ENCODE measurements around the gene HAUS3. TPM values are rescaled to one million over a fixed set of nuclear protein-coding genes. Genes with fewer than 3 reads are reported as not detected.
A peak's percentile ranks its signal among the peaks of the same experiment; 100 is the strongest.
"Not testable (repeated sequence)": the region's sequence is repeated elsewhere in the genome, so short reads cannot be mapped to it uniquely, and the experiment has no call there.

The HAUS3 gene
- total RNA-seq, 1 donor from 2014 or later, result 19.4 TPM

- no peak for DNase-seq
Measured at GRCh38 chr4:2251795-2252529, 10.0 kb upstream of the HAUS3 start.

GRCh38 chr4:2251073-2251794 is 9.3 kb upstream of the HAUS3 start:
- DNase-seq, result no peak

DNA sequence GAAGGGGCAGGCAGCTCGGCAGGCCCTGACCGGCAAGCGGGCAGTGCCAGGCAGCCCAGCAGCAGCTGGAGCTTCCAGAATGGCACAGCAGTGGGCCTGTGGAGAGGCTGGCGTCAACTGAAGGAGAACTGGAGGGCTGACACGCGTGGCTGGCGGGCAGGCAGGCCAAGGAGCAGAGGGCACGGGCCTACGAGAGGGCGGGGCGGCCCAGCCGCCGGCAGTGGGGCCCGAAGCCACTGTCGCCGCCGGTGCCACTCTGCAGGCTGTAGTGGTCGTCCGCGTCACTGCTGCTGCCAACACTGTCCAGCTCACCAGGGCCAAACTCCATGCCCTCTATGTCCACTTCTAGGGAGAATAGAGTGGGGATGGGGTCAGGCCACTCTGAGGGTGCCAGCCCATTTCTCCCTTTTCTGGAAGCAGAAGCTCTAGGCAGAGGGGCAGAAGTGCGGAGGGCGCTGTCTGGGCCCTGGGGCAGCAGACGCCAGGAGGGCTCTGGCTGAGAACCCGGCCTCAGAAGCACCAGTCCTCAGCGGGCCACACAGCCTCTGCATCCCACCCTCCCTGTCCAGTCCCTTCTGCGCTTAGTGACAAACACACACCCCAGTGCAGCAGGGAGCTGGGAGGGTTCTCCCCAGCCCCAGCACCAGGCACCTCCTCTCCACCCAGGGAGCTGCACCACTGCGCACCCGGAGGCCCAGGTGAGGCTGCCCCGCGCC is 8.6 kb upstream of the HAUS3 start:
- no peak for DNase-seq

DNA sequence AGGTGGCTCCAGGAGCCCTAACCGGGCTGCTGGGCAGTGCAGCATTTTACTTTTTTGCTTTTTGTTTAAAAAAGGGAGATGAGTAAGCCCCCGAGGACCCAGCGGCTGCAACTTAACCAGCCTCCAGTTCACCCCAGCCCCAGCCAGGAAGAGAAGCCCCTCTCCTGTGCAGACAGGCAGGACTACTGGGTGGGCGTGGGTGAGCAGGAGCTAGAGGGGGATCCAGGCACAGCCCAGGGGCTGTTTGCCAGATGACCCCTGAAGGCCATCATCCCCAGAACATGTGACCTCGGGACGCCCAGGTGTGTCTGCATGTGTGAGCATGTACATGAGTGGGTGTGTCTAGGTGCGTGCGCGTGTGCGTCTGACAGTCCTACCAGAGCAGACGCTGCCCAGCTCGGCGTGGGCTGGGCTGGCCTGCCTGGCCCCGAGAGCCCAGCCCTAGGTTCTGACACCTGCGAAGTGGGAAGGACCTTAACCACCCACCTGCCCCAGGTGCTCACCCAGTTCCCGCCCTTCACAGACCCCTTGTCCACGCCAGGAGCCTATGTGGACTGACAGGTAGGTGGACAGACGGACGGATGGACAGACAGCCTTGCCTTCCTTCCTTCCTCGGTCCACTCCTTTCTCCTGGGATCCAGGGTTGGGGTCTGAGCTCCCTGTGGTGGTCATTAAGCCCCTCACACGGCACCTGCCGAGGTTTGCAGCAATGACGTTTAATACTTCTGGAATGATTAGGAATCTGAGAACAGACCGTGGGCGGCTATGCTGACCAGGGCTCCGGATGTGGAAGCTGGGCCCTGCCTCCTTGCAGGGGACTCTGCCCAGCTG is 7.8 kb upstream of the HAUS3 start:
- no peak for DNase-seq

DNA sequence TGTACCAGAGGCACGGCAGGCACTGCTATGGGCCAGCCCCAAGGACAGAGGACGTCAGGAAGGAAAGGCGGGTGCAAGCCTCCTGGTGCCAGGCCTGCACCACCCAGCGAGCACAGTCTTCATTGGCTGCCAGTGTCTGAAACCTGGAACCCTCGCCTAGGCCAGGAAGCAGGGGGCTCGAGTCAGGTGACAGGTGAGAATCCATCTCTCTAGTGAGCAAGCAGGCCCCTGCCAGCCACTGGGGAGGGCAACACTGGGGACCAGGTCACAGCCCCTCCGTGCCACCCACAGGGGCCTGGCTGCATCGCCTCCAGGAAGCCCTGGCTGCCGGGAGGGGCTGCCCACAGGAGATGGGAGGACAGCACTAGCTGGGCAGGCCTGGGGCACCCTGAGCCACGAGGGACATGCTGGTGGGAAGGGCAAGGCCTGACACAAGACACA is 6.9 kb upstream of the HAUS3 start:
- DNase-seq, result no peak

- DNase-seq, result no peak
Measured at GRCh38 chr4:2248044-2248780, 6.3 kb upstream of the HAUS3 start.

DNA sequence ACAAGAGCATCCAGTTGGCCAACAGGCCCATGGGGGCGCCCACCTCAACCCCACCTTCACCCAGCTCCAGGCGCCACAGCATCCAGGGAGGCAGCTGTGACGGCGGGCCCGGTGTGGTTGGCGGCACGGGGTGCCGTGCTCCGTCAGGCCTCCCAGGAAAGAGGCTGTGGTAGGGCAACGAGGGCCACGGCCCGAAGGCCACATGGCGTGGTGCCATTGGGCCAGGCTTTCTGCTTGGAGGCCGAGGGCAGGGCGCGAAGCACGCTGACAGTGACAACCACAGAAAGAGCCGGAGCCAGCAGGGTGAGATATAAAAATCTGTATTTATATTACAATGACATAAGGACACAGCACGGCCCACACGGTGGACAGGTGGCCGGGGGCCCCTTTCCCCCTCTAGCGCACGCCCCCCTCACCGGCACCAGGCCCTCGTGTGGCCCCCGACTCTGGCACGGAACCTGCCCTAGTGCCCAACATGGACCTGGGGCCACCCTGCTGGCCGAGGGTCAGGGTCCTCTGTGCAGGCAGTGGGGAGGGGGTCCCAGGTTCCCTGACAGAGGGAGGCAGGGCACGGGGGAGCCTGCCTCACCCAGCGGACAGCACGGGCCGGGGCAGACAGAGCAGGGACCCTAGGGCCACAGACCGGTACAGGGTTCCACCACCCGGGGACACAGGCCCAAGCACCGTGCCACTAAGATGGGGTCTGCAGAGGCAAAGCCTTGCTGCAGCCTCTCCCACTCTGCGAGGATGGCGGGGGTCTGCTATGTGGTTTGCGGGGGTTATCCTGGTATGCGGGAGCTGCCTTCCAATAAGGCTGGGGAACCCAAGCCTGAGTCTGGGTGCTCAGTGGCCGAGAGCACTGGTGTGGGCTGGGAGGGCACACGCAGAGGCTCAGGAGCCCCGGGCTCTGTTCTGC is 5.5 kb upstream of the HAUS3 start:
- no peak for DNase-seq

GRCh38 chr4:2246384-2247127 is 4.6 kb upstream of the HAUS3 start:
- DNase-seq, result no peak

DNA sequence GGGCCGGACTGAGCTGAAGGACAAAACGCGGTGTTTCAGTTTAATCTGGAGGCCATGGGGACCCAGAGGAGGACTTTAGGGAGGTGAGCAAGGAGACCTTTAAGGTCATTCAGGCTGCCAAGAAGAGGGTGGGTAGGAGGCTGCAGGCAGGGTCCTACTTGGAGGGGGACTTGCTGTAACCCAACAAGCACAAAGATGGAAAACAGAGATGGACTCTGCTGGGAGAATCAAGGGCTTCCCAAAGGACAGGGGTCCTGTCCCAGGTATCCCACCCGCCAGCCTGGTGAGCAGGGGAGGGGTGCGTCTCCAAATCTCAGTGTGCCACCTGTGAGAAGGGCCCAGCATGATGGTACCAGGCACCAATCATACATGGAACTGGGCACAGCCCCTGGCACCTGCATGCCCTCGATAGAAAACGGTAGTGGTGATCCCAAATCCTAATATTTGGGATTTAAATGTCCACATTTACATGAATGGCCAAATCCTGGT is 3.9 kb upstream of the HAUS3 start:
- DNase-seq, result no peak

- no peak for DNase-seq
Measured at GRCh38 chr4:2245057-2245786, 3.3 kb upstream of the HAUS3 start.

GRCh38 chr4:2243681-2244380 is 1.9 kb upstream of the HAUS3 start:
- peak; percentile 68 for DNase-seq

DNA sequence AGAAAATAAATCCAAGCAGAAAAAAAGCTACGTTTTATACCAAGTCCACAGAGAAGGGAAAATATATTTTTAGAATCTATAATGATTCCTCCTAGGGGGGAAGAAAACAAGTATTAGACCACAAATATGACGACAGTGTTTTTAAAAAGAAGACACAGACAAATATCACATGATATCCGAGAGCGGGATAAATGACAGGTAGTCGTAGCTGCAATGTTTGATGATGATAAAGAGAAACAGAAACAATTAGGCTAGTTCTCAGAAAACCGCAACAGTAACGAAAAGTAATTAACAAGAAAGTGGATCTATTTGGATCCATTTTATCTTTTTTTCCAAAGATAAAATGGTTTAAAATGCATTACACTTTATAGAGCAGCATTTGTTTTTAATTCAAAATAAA is 918 bp downstream of the HAUS3 start:
- no peak for DNase-seq

DNA sequence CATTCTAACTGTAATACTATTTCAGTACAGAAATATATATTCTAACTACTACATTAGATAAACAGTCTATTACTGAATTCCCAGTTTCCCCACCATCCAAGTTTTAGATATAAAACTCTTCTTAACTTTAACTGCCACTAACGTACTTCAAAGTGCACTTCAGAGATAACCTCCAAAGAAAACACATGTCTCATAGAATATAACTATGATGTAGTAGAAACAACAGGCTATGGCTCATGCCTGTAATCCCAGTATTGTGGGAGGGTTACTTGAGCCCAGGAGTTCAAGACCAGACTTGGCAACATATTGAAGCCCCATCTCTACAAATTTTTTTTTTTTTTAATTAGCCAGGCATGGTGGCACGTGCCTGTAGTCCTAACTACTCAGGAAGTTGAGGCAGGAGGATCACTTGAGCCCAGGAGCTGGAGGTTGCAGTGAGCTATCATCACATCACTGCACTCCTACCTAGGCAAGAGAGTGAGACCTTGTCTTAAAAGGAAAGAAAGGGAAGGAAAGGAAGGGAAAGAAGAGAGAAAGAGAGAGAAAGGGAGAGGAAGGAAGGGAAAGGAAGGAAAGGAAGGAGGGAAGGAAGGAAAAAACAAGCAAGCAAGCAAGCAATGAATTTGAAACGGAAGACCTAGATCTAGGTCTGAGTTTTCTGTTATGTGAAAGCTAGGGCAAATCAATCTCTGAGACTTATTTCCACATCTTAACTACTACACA is 4.8 kb downstream of the HAUS3 start:
- no peak for DNase-seq

- DNase-seq, result no peak
Measured at GRCh38 chr4:2231082-2231481, 10.8 kb downstream of the HAUS3 start.

GRCh38 chr4:2226261-2226660 is 15.7 kb downstream of the HAUS3 start:
- DNase-seq, result no peak

- no peak for DNase-seq
Measured at GRCh38 chr4:2222838-2223237, 19.1 kb downstream of the HAUS3 start.

DNA sequence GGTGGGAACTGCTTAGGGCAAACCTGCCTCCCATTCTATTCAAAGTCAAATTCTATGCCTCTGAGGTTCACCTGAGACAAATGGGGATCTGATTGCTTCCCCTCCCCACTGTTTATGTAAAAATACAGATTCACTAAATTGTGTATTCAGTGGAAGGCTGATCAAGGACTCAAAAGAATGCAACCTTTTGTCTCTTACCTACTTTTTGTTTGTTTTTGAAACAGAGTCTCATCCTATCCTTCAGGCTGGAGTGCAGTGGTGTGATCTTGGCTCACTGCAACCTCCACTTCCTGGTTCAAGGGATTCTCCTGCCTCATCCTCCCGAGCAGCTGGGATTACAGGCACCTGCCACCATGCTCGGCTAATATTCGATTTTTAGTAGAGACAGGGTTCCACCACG is 20.5 kb downstream of the HAUS3 start:
- not testable (repeated sequence) for DNase-seq

All from tongue (tissue), 2 donors.